Smooth muscle cell (in vitro differentiated cells): Measurements from ENCODE around the gene TACC3. TPM values are rescaled to one million over a fixed set of nuclear protein-coding genes. Genes with fewer than 3 reads are reported as not detected.

Experiments
- DNase-seq: peaks from one replicate; lab custom pipeline; 2025; ENCODE audit not compliant: unreplicated experiment; lab: John Stamatoyannopoulos, UW
- H2AFZ ChIP-seq: fragments of 200-600 bp; sonication (generic); 2 replicates; pipeline ENCODE4 v1.6.0; 2016; ENCODE audit warnings: antibody characterized with exemption, low read depth, mild to moderate bottlenecking
- H3F3A ChIP-seq: fragments of 200-600 bp; sonication (generic); 2 replicates; pipeline ENCODE4 v1.6.0; 2017; ENCODE audit warnings: antibody characterized with exemption, low read depth
- H3K27ac ChIP-seq: fragments of 200-600 bp; sonication (generic); 2 replicates; pipeline ENCODE4 v1.5.1; 2016; ENCODE audit warnings: low read depth, mild to moderate bottlenecking
- H3K27me3 ChIP-seq: fragments of 200-600 bp; sonication (generic); 2 replicates; pipeline ENCODE4 v1.6.1; 2016; ENCODE audit warnings: low read depth, mild to moderate bottlenecking
- H3K36me3 ChIP-seq: fragments of 200-600 bp; sonication (generic); 2 replicates; pipeline ENCODE4 v1.5.1; 2016; ENCODE audit warnings: low read depth
- H3K4me1 ChIP-seq: fragments of 200-600 bp; sonication (generic); 2 replicates; pipeline ENCODE4 v1.5.1; 2016; ENCODE audit warnings: low read depth
- H3K4me2 ChIP-seq: fragments of 200-600 bp; sonication (generic); 2 replicates; pipeline ENCODE4 v1.6.0; 2016; ENCODE audit warnings: mild to moderate bottlenecking
- H3K4me3 ChIP-seq: fragments of 200-600 bp; sonication (generic); 2 replicates; pipeline ENCODE4 v1.5.1; 2016; ENCODE audit warnings: mild to moderate bottlenecking
- H3K79me2 ChIP-seq: fragments of 200-600 bp; sonication (generic); 2 replicates; pipeline ENCODE4 v1.6.0; 2016; ENCODE audit warnings: low read depth, mild to moderate bottlenecking
- H3K9ac ChIP-seq: fragments of 200-600 bp; sonication (generic); 2 replicates; pipeline ENCODE4 v1.6.0; 2016; ENCODE audit warnings: low read depth
- H3K9me3 ChIP-seq: fragments of 200-600 bp; sonication (generic); replicated peaks from 2 replicates; pipeline ENCODE4 v1.5.1; 2016; ENCODE audit warnings: low read depth
- H4K20me1 ChIP-seq: fragments of 200-600 bp; sonication (generic); 2 replicates; pipeline ENCODE4 v1.6.0; 2016; ENCODE audit warnings: low read depth
- CTCF ChIP-seq: fragments of 200-600 bp; sonication (generic); IDR thresholded peaks from 2 replicates; pipeline ENCODE4 v1.5.1; 2017; ENCODE audit warnings: borderline replicate concordance, mild to moderate bottlenecking, antibody characterized with exemption; ENCODE audit not compliant: insufficient read depth, poor library complexity, severe bottlenecking
- WGBS: methylation state at CpG from one replicate; pipeline ENCODE4 v1.1.7; 2016; ENCODE audit warnings: low lambda C conversion rate; 5-methylcytosine and 5-hydroxymethylcytosine counted together
- polyA plus RNA-seq: library from polyadenylated mRNA; unstranded; fragments of >200 nt; fragmentation: Nextera tagmentation; extraction: Ambion mirVana; gene quantifications from 2 replicates; pipeline ENCODE4 v1.2.1, GENCODE V29; 2016
- total RNA-seq: library from RNA; depleted of rRNA; stranded (reverse); fragments of >200 nt; gene quantifications from 2 replicates; pipeline ENCODE4 v1.2.3, GENCODE V29; 2014

The TACC3 gene
- total and polyA plus RNA-seq, 2 experiments from 2014 or later = 12.5 to 19.4 TPM

- H3K9me3 ChIP-seq = no peaks in the 10 kb centered on the region
- no peaks in the 10 kb centered on the region for H3K27me3 ChIP-seq
- no peaks in the 10 kb centered on the region for H3K4me1 ChIP-seq
- no peaks in the 10 kb centered on the region for H3K79me2 ChIP-seq
- no peaks in the 10 kb centered on the region for H3F3A ChIP-seq
- H3K9ac ChIP-seq = no peak overlapping the region
- no peaks in the 10 kb centered on the region for H4K20me1 ChIP-seq
- TF ChIP-seq CTCF = no peak
- WGBS = 95% methylated on average over 13 of the region's 13 CpGs
- no peak overlapping the region for H3K27ac ChIP-seq
- no peaks in the 10 kb centered on the region for H3K36me3 ChIP-seq
- no peak overlapping the region for H3K4me3 ChIP-seq
- no peak overlapping the region for H2AFZ ChIP-seq
- H3K4me2 ChIP-seq = no peak overlapping the region
- no peak for DNase-seq
Observed at GRCh38 chr4:1736812-1737211, 15.5 kb downstream of the TACC3 start.

DNA sequence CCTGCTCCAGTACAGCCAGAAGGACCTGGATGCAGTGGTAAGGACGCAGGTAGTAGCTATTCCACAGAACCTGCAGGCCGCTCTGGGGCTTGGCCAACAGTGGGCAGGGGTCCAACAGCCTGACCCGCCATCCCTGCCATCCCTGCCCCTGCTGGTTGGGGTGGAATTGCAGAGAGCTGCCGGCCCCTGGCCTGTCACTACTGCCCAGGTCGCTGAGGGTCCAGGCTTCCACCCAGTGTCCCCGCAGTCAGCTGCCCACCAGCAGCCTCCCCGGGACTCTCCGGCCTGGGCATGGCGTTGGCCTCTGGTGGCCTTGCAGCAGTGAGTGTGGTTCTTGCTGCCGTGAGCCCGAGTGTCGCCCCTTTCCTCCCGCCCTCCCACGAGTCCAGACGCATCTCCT is 16.3 kb downstream of the TACC3 start:
- no peaks in the 10 kb centered on the region for H3K9me3 ChIP-seq
- no peaks in the 10 kb centered on the region for H3K79me2 ChIP-seq
- no peak overlapping the region for H3K4me3 ChIP-seq
- H4K20me1 ChIP-seq = no peaks in the 10 kb centered on the region
- H3K27me3 ChIP-seq = no peaks in the 10 kb centered on the region
- H2AFZ ChIP-seq = no peak overlapping the region
- H3F3A ChIP-seq = no peaks in the 10 kb centered on the region
- no peak overlapping the region for H3K9ac ChIP-seq
- WGBS = 94% methylated on average over 15 of the region's 15 CpGs
- TF ChIP-seq CTCF = no peak
- H3K27ac ChIP-seq = no peak overlapping the region
- DNase-seq = no peak
- no peak overlapping the region for H3K4me2 ChIP-seq
- no peaks in the 10 kb centered on the region for H3K4me1 ChIP-seq
- H3K36me3 ChIP-seq = no peaks in the 10 kb centered on the region

GRCh38 chr4:1738410-1738809 is 17.1 kb downstream of the TACC3 start:
- no peak for TF ChIP-seq CTCF
- Histone ChIP-seq H3K9me3 (no peaks in the 10 kb centered on the region), H3K79me2 (no peaks in the 10 kb centered on the region), H3K4me2 (no peak overlapping the region), H3K27ac (no peak overlapping the region), H3F3A (no peaks in the 10 kb centered on the region), H3K27me3 (no peaks in the 10 kb centered on the region), H3K36me3 (no peaks in the 10 kb centered on the region), H3K4me1 (no peaks in the 10 kb centered on the region), H4K20me1 (no peaks in the 10 kb centered on the region), H2AFZ (no peak overlapping the region), H3K4me3 (no peak overlapping the region), H3K9ac (no peak overlapping the region)
- no peak for DNase-seq
- 99% methylated on average over 4 of the region's 4 CpGs for WGBS

DNA sequence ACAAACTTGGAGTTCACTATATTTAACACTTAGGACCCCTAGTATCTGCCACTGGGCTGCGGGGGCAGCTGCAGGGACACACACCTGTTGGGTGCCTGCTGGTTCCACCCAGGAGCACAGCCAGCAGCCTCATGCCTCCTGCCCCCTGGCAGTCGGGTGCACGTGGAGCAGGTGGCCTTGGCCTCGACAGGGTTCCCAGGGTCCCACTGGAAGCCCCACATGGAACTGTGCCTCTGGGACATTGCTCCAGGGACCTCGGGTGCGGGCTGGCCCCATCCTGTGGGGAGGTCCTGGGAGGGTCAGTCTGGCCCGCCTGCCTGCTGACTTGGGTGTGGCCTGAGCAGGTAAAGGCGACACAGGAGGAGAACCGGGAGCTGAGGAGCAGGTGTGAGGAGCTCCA is 18.0 kb downstream of the TACC3 start:
- no peaks in the 10 kb centered on the region for H3F3A ChIP-seq
- DNase-seq = no peak
- no peak overlapping the region for H3K27ac ChIP-seq
- no peak for TF ChIP-seq CTCF
- H3K9ac ChIP-seq = no peak overlapping the region
- H2AFZ ChIP-seq = no peak overlapping the region
- H3K79me2 ChIP-seq = no peaks in the 10 kb centered on the region
- no peaks in the 10 kb centered on the region for H3K36me3 ChIP-seq
- H3K27me3 ChIP-seq = no peaks in the 10 kb centered on the region
- WGBS = 98% methylated on average over 7 of the region's 9 CpGs
- H3K4me3 ChIP-seq = no peak overlapping the region
- H3K4me1 ChIP-seq = no peaks in the 10 kb centered on the region
- no peaks in the 10 kb centered on the region for H4K20me1 ChIP-seq
- H3K4me2 ChIP-seq = no peak overlapping the region
- H3K9me3 ChIP-seq = no peaks in the 10 kb centered on the region
